Stimulated activated CD8-positive, alpha-beta memory T cell treated with anti-CD3 and anti-CD28 coated beads, Interleukin-7, amount 100 ng/mL, for 1 hour (primary cell): ENCODE results near the gene ARL11.
"Not testable (repeated sequence)": the region's sequence is repeated elsewhere in the genome, so short reads cannot be mapped to it uniquely, and the experiment has no call there.

Experiments used
- DNase-seq, 2 donors: peaks; one replicate each; pipeline ENCODE4 v3.0.0-alpha.2; 2020; ENCODE audit warnings: low read depth in 2 of 2

Gene ARL11

GRCh38 chr13:49612042-49612441, 16.3 kb upstream of the ARL11 start:
- DNase-seq: not testable (repeated sequence)

GRCh38 chr13:49615836-49616675, 12.3 kb upstream of the ARL11 start:
- no peak for DNase-seq

- DNase-seq: no peak
Observed at GRCh38 chr13:49616676-49617065, 11.6 kb upstream of the ARL11 start.

GRCh38 chr13:49620170-49620621, 8.1 kb upstream of the ARL11 start:
- no peak for DNase-seq

- no peak for DNase-seq
Observed at GRCh38 chr13:49622174-49622946, 5.9 kb upstream of the ARL11 start.

- no peak for DNase-seq
Observed at GRCh38 chr13:49624229-49624628, 4.1 kb upstream of the ARL11 start.

- no peak for DNase-seq
Observed at GRCh38 chr13:49625392-49626079, 2.8 kb upstream of the ARL11 start.

- no peak for DNase-seq
Observed at GRCh38 chr13:49629196-49629938, 1.1 kb downstream of the ARL11 start.

- no peak for DNase-seq
Observed at GRCh38 chr13:49629947-49630346, 1.6 kb downstream of the ARL11 start.

GRCh38 chr13:49630580-49630979, 2.3 kb downstream of the ARL11 start:
- no peak for DNase-seq

GRCh38 chr13:49632156-49632555, 3.8 kb downstream of the ARL11 start:
- no peak for DNase-seq

- no peak for DNase-seq
Observed at GRCh38 chr13:49633710-49634109, 5.4 kb downstream of the ARL11 start.

GRCh38 chr13:49635599-49636433, 7.5 kb downstream of the ARL11 start:
- DNase-seq: no peak

- no peak for DNase-seq
Observed at GRCh38 chr13:49636705-49637104, 8.4 kb downstream of the ARL11 start.

GRCh38 chr13:49638030-49638743, 9.9 kb downstream of the ARL11 start:
- no peak for DNase-seq

- no peak for DNase-seq
Observed at GRCh38 chr13:49638744-49639072, 10.4 kb downstream of the ARL11 start.

GRCh38 chr13:49641801-49642291, 13.5 kb downstream of the ARL11 start:
- no peak for DNase-seq

- no peak for DNase-seq
Observed at GRCh38 chr13:49643035-49643646, 14.8 kb downstream of the ARL11 start.

GRCh38 chr13:49645451-49645850, 17.1 kb downstream of the ARL11 start:
- no peak for DNase-seq

- no peak for DNase-seq
Observed at GRCh38 chr13:49646688-49647087, 18.4 kb downstream of the ARL11 start.
